ENCODE data around the gene OCLN.
"Not testable (repeated sequence)": the region's sequence is repeated elsewhere in the genome, so short reads cannot be mapped to it uniquely, and the experiment has no call there.

OCLN gene

GRCh38 chr5:69491838-69492390 lies 676 bp upstream of the OCLN start:
- no peak for DNase-seq

GRCh38 chr5:69492923-69493395 lies 369 bp downstream of the OCLN start:
- no peak for DNase-seq

- no peak for DNase-seq
These were observed 975 bp downstream of the OCLN start for GRCh38 chr5:69493396-69494133.

- DNase-seq = no peak
These were observed 1.9 kb downstream of the OCLN start for GRCh38 chr5:69494452-69494851.

- no peak for DNase-seq
These were observed 4.5 kb downstream of the OCLN start for GRCh38 chr5:69497006-69497520.

- no peak for DNase-seq
These were observed 5.8 kb downstream of the OCLN start for GRCh38 chr5:69498384-69498783.

- DNase-seq = no peak
These were observed 9.8 kb downstream of the OCLN start for GRCh38 chr5:69502367-69502766.

- peak; percentile 83 for DNase-seq
These were observed 10.3 kb downstream of the OCLN start for GRCh38 chr5:69502767-69503488.

GRCh38 chr5:69504036-69504435 lies 11.4 kb downstream of the OCLN start:
- no peak for DNase-seq

GRCh38 chr5:69505306-69505705 lies 12.7 kb downstream of the OCLN start:
- no peak for DNase-seq

- DNase-seq = no peak
These were observed 16.6 kb downstream of the OCLN start for GRCh38 chr5:69509212-69509611.

- no peak for DNase-seq
These were observed 18.1 kb downstream of the OCLN start for GRCh38 chr5:69510694-69511093.

GRCh38 chr5:69512740-69513260 lies 20.2 kb downstream of the OCLN start:
- peak; percentile 76 for DNase-seq

- DNase-seq = not testable (repeated sequence)
These were observed 23.0 kb downstream of the OCLN start for GRCh38 chr5:69515570-69515969.

GRCh38 chr5:69516769-69517168 lies 24.2 kb downstream of the OCLN start:
- no peak for DNase-seq

- no peak for DNase-seq
These were observed 25.2 kb downstream of the OCLN start for GRCh38 chr5:69517763-69518212.

- DNase-seq = no peak
These were observed 26.7 kb downstream of the OCLN start for GRCh38 chr5:69519285-69519684.

- no peak for DNase-seq
These were observed 29.4 kb downstream of the OCLN start for GRCh38 chr5:69522035-69522434.

- DNase-seq = no peak
These were observed 32.9 kb downstream of the OCLN start for GRCh38 chr5:69525490-69525889.

- DNase-seq = no peak
These were observed 34.1 kb downstream of the OCLN start for GRCh38 chr5:69526660-69527059.

- DNase-seq = no peak
These were observed 34.7 kb downstream of the OCLN start for GRCh38 chr5:69527128-69527770.

- no peak for DNase-seq
These were observed 35.4 kb downstream of the OCLN start for GRCh38 chr5:69528035-69528434.

GRCh38 chr5:69528609-69529008 lies 36.0 kb downstream of the OCLN start:
- DNase-seq = no peak
